Hepatocyte (in vitro differentiated cells): ENCODE results near the gene CBY3. TPM values are rescaled to one million over a fixed set of nuclear protein-coding genes. Genes with fewer than 3 reads are reported as not detected.

ENCODE experiments used
- DNase-seq: peaks from one replicate; pipeline ENCODE4 v3.0.0-alpha.2; 2016; ENCODE audit warnings: low spot score
- H2AFZ ChIP-seq: fragments of 200-600 bp; sonication (generic); 2 replicates; pipeline ENCODE4 v1.6.0; 2016; ENCODE audit warnings: antibody characterized with exemption, mild to moderate bottlenecking
- H3K27ac ChIP-seq: fragments of 200-600 bp; sonication (generic); 2 replicates; pipeline ENCODE4 v1.5.1; 2016; ENCODE audit warnings: mild to moderate bottlenecking
- H3K27me3 ChIP-seq: fragments of 200-600 bp; sonication (generic); 2 replicates; pipeline ENCODE4 v1.6.1; 2016
- H3K36me3 ChIP-seq: fragments of 200-600 bp; sonication (generic); replicated peaks from 2 replicates; pipeline ENCODE4 v1.5.1; 2016; ENCODE audit warnings: low read depth; ENCODE audit not compliant: insufficient read depth
- H3K4me1 ChIP-seq: fragments of 200-600 bp; sonication (generic); 2 replicates; pipeline ENCODE4 v1.5.1; 2016; ENCODE audit warnings: mild to moderate bottlenecking, moderate library complexity; ENCODE audit not compliant: insufficient read depth
- H3K4me2 ChIP-seq: fragments of 200-600 bp; sonication (generic); 2 replicates; pipeline ENCODE4 v1.6.0; 2016
- H3K4me3 ChIP-seq: fragments of 200-600 bp; sonication (generic); 2 replicates; pipeline ENCODE4 v1.5.1; 2016; ENCODE audit warnings: mild to moderate bottlenecking
- H3K79me2 ChIP-seq: fragments of 200-600 bp; sonication (generic); 2 replicates; pipeline ENCODE4 v1.6.0; 2017; ENCODE audit warnings: mild to moderate bottlenecking
- H3K9me2 ChIP-seq: fragments of 200-600 bp; sonication (generic); replicated peaks from 2 replicates; pipeline ENCODE4 v1.6.0; 2017; ENCODE audit warnings: mild to moderate bottlenecking; ENCODE audit not compliant: insufficient read depth
- H3K9me3 ChIP-seq: fragments of 200-600 bp; sonication (generic); 2 replicates; pipeline ENCODE4 v1.5.1; 2016; ENCODE audit warnings: low read depth, mild to moderate bottlenecking
- H4K20me1 ChIP-seq: fragments of 200-600 bp; sonication (generic); 2 replicates; pipeline ENCODE4 v1.6.0; 2016; ENCODE audit warnings: mild to moderate bottlenecking; ENCODE audit not compliant: insufficient read depth, poor library complexity, severe bottlenecking
- EZH2 ChIP-seq: fragments of 200-600 bp; sonication (generic); IDR thresholded peaks from 2 replicates; pipeline ENCODE4 v1.6.1; 2016; ENCODE audit warnings: antibody characterized with exemption, mild to moderate bottlenecking, borderline replicate concordance
- EZH2phosphoT487 ChIP-seq: fragments of 200-600 bp; sonication (generic); IDR thresholded peaks from one replicate; pipeline ENCODE4 v1.6.1; 2018; ENCODE audit warnings: antibody characterized with exemption, mild to moderate bottlenecking, low read depth, moderate library complexity; ENCODE audit not compliant: unreplicated experiment, severe bottlenecking
- WGBS: methylation state at CpG from one replicate; pipeline ENCODE4 v1.1.6; 2016; ENCODE audit warnings: low lambda C conversion rate; ENCODE audit errors: missing lambda C conversion rate; 5-methylcytosine and 5-hydroxymethylcytosine counted together
- polyA plus RNA-seq: library from polyadenylated mRNA; unstranded; fragments of >200 nt; fragmentation: Nextera tagmentation; extraction: Ambion mirVana; gene quantifications from 2 replicates; pipeline ENCODE4 v1.2.1, GENCODE V29; 2016
- total RNA-seq: library from RNA; depleted of rRNA; stranded (reverse); fragments of >200 nt; gene quantifications from 2 replicates; pipeline ENCODE4 v1.2.3, GENCODE V29; 2014
- TF ChIP-seq, protein P1 (sequence below): fragments of 200-600 bp; sonication (generic); IDR thresholded peaks from 2 replicates; pipeline ENCODE4 v1.5.1; 2016; ENCODE audit warnings: antibody characterized with exemption, mild to moderate bottlenecking; ENCODE audit not compliant: poor library complexity

Gene CBY3
- total RNA-seq (not detected in 2 replicates), polyA plus RNA-seq (not detected in 2 replicates)

DNA sequence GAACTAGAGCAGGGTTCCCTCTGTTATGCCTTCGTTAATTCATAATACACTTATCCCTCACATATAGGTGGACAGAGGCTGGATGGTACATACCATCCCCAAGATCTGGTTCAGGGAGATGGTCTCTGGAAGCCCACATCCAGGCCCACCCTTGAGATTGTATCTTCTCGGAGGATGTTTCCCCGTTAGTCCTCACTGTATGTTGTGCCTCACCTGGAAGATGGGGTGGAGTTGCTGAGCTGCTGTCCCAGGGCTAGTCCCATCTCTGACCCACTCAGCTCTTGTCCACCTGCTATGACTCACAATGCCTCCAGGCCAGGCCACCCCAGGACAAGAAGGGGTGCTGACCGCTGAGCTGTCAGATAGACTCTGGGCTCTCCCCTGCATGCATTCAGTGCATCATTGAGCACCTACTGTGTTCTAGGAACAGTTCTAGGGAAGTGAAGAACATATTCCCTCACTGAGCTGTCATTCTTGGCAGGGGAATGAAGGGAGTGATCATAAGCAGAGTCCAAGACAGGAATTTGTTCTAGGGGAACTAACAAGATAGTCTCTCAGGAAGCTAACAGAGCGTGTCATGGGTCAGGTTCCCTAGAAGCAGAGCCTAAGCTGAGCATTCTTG is at the start of gene CBY3:
CBY3 (minus strand) TSS at position 255 of the 622 bp plus-strand sequence; CDS start at position 139, 116 bp downstream.
- H2AFZ ChIP-seq, result no peak within 1 kb of the TSS
- H3K36me3 ChIP-seq, result no peaks in the 10 kb centered on the region
- H3K4me1 ChIP-seq, result peaks cover 12% of the 10 kb centered on the region
- H3K27ac ChIP-seq, result no peak within 1 kb of the TSS
- no peak within 1 kb of the TSS for H3K4me2 ChIP-seq
- TF ChIP-seq EZH2 (no peak), EZH2phosphoT487 (no peak)
- TF ChIP-seq, protein P1, sequence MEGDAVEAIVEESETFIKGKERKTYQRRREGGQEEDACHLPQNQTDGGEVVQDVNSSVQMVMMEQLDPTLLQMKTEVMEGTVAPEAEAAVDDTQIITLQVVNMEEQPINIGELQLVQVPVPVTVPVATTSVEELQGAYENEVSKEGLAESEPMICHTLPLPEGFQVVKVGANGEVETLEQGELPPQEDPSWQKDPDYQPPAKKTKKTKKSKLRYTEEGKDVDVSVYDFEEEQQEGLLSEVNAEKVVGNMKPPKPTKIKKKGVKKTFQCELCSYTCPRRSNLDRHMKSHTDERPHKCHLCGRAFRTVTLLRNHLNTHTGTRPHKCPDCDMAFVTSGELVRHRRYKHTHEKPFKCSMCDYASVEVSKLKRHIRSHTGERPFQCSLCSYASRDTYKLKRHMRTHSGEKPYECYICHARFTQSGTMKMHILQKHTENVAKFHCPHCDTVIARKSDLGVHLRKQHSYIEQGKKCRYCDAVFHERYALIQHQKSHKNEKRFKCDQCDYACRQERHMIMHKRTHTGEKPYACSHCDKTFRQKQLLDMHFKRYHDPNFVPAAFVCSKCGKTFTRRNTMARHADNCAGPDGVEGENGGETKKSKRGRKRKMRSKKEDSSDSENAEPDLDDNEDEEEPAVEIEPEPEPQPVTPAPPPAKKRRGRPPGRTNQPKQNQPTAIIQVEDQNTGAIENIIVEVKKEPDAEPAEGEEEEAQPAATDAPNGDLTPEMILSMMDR, result no peak
- no peaks in the 10 kb centered on the region for H3K9me3 ChIP-seq
- no peaks in the 10 kb centered on the region for H3K27me3 ChIP-seq
- H3K79me2 ChIP-seq, result peaks cover 24% of the 10 kb centered on the region
- H3K4me3 ChIP-seq, result no peak within 1 kb of the TSS
- WGBS, result 87% methylated on average over 5 of the region's 5 CpGs
- no peak for DNase-seq
- no peaks in the 10 kb centered on the region for H4K20me1 ChIP-seq
- H3K9me2 ChIP-seq, result no peaks in the 10 kb centered on the region

DNA sequence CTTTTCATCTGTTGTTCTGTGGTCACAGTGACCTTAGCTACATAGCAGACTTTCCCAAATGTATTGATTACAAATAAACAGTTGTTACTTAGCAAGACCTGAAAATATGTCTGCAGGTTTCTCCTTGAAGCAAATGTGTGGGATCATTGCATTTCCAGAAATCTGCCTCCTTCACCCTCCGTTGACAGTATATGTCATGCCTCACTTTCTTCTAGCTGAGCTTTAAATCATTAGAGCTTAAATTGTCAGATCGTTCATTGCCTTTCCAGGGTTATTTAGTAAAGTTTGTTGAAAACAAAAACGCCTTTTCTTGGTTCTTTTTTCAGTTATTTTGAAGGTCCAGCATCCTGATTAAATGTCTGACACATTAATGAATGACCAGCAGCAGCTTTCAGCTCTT is 49.5 kb upstream of the CBY3 start:
- Histone ChIP-seq H3K4me1 (peaks cover 25% of the 10 kb centered on the region), H2AFZ (no peak overlapping the region), H3K9me2 (no peaks in the 10 kb centered on the region), H3K4me3 (no peak overlapping the region), H3K27me3 (no peaks in the 10 kb centered on the region), H3K36me3 (no peaks in the 10 kb centered on the region), H3K4me2 (no peak overlapping the region), H3K79me2 (peaks cover 21% of the 10 kb centered on the region), H3K9me3 (no peaks in the 10 kb centered on the region), H3K27ac (no peak overlapping the region), H4K20me1 (peaks cover 19% of the 10 kb centered on the region)
- DNase-seq, result no peak
- TF ChIP-seq EZH2 (no peak), EZH2phosphoT487 (no peak)
- TF ChIP-seq, protein P1, result no peak
- WGBS, result 79% methylated on average over 3 of the region's 3 CpGs

DNA sequence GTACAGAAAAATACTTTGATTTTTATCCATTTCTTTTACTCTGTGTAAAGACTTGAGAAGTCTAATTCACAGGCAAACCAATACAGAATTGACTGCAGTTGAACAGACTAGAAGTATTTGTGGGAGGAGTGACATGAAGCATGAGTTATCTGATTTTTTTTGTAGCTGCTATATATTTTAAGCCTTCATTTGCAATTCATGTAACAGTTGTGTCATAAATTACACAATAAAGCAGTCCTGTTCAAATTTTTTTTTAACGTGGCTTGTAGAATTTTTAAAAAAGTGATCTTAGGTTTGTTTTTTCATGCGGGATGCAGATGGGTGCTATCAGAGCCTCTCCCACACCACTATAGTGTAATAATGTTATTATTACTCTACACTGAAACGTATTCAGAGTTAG is 48.9 kb upstream of the CBY3 start:
- Histone ChIP-seq H3K79me2 (peaks cover 15% of the 10 kb centered on the region), H3K36me3 (no peaks in the 10 kb centered on the region), H3K27me3 (no peaks in the 10 kb centered on the region), H3K9me2 (no peaks in the 10 kb centered on the region), H3K27ac (no peak overlapping the region), H3K4me1 (peaks cover 19% of the 10 kb centered on the region), H2AFZ (no peak overlapping the region), H4K20me1 (peaks cover 13% of the 10 kb centered on the region), H3K4me2 (no peak overlapping the region), H3K9me3 (no peaks in the 10 kb centered on the region), H3K4me3 (no peak overlapping the region)
- no peak for TF ChIP-seq EZH2
- TF ChIP-seq, protein P1, result no peak
- no peak for TF ChIP-seq EZH2phosphoT487
- DNase-seq, result no peak
- WGBS, result 94% methylated on average over 3 of the region's 3 CpGs

DNA sequence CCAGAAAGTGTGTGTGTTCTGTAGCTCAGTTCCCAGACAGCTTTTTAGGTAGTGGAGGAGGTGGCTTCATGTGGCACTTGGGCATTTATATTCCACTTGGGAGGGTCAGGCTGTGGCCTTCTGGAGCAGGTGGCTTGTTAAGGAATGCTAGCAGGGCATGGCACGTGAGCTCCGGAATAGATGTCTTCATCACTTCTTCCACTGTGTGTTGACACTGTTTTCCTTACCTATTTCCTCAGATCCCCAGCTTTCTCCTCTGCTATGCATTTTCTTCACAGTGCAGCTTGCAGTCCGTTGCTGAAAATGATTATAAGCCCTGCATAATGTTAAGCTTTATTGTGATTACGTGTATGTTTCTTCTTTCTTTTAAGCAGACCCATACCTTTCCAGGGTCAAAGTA is 48.5 kb upstream of the CBY3 start:
- Histone ChIP-seq H3K4me3 (no peak overlapping the region), H3K36me3 (no peaks in the 10 kb centered on the region), H3K79me2 (peaks cover 15% of the 10 kb centered on the region), H3K27me3 (no peaks in the 10 kb centered on the region), H3K9me2 (no peaks in the 10 kb centered on the region), H2AFZ (no peak overlapping the region), H3K9me3 (no peaks in the 10 kb centered on the region), H3K27ac (no peak overlapping the region), H4K20me1 (peaks cover 8% of the 10 kb centered on the region), H3K4me2 (no peak overlapping the region), H3K4me1 (peaks cover 14% of the 10 kb centered on the region)
- 95% methylated on average over 4 of the region's 4 CpGs for WGBS
- no peak for TF ChIP-seq EZH2phosphoT487
- no peak for DNase-seq
